OCI-M2 (cell line): ENCODE results near the gene PPP1R18.
"Not testable (repeated sequence)": the region's sequence is repeated elsewhere in the genome, so short reads cannot be mapped to it uniquely, and the experiment has no call there.

ENCODE experiments used
- DNase-seq: peaks from one replicate; lab custom pipeline; 2025; ENCODE audit not compliant: unreplicated experiment; lab: John Stamatoyannopoulos, UW

The PPP1R18 gene

GRCh38 chr6:30686009-30686907 lies at the start of gene PPP1R18:
Gene PPP1R18 (minus strand): TSS chr6:30686645. CDS start chr6:30686018, 627 bp downstream.
- DNase-seq: no peak

GRCh38 chr6:30735668-30736314 lies 49.3 kb upstream of the PPP1R18 start:
- DNase-seq: no peak

DNA sequence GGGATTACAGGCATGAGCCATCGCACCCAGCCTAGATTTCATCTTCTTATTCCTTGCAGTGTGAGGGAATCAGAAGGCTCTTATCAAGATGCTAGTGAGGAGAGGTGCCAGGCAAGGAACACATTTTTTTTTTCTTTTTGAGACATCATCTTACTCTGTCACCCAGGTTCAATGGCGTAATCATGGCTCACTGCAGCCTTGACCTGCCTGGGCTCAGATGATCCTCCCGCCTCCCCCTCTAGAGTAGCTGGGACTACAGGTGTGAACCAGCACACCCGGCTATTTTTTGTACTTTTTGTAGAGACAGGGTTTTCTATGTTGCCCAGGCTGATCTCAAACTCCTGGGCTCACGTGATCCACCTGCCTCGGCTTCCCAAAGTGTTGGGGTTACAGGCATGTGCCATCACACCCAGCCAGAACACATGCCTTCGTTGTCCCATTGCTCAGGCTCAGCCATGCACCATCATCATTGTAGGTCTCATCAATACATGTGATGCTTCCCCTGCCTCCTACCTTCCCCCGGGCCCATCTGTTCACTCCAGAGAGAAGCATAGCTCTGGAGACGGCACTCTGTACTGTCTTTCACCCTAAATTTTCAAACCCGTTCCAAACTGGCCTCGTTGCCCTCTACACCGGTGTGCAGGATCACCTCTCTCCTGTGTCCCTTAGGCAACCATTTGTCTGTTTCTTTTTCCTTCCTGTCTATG lies 45.9 kb upstream of the PPP1R18 start:
- DNase-seq: no peak

DNA sequence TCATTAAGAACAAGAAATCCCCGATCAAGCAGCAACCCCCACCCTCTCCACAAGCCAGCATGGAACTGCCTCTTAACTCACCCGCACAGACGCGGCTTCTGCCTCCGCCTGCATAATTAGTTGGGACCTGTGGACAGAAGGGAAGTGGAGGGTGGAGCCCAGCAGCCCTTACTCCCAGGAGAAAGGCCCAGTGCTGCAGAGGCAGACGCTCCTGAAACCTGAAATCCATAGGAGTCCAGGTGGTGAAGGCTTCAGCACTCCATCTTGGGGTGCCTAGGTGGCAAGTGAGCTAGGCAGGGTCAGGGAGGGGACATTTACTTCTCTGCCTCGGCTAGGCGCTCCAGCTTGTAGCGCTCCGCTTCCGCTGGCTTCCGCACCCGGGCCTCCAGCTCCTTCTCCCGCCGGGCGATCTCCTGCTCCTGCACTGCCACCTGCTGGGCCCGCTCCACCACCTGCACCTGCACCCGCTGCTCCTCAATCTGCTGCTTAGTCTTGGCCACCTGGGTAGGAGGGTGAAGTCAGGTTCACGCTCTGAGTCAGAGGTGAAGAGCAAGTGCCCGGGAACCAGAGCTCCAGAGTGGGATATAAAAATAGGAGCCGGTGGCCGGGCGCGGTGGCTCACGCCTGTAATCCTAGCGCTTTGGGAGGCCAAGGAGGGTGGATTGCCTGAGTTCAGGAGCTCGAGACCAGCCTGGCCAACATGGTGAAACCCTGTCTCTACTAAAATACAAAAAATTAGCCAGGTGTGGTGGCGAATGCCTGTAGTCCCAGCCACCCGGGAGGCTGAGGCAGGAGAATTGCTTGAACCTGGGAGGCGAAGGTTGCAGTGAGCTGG lies 44.4 kb upstream of the PPP1R18 start:
- no peak for DNase-seq

- DNase-seq: no peak
These were observed 41.6 kb upstream of the PPP1R18 start for GRCh38 chr6:30727920-30728553.

GRCh38 chr6:30726506-30727413 lies 40.3 kb upstream of the PPP1R18 start:
- DNase-seq: no peak

DNA sequence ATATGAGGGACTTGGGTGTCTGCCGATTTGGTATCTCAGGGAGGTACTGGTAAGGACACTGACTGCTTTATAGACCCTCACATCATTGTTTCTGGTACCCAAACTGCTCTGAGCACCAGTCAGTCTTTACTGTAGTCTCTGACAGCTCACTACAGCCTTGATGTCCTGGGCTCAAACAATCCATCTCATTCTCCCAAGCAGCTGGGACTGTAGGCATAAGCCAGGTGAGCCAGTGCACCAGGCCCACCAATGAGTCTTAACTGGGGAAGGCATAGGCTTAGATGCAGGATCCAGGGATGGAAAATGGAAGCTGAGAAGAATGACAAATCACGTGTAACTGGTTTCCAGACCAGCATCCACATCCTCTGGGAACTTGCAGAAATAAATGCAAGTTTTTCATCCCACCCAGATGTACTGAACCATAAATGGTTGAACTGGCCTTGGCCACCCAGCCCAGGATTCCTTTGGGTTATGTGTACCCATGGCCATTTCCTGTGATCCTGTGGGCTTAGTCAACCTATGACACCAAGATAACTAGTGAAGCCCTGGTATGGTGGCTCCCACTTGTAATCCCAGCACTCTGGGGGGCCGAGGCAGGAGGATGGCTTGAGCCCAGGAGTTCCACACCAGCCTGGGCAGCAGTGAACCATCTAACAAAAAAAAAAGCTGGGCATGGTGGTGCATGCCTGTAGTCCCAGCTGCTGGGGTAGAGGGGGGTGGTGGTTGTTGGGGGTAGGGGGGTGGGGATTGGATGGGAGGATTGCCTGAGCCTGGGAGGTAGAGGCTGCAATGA lies 39.5 kb upstream of the PPP1R18 start:
- no peak for DNase-seq

GRCh38 chr6:30724906-30725667 lies 38.6 kb upstream of the PPP1R18 start:
- DNase-seq: no peak

GRCh38 chr6:30723843-30724741 lies 37.6 kb upstream of the PPP1R18 start:
- DNase-seq: not testable (repeated sequence)

DNA sequence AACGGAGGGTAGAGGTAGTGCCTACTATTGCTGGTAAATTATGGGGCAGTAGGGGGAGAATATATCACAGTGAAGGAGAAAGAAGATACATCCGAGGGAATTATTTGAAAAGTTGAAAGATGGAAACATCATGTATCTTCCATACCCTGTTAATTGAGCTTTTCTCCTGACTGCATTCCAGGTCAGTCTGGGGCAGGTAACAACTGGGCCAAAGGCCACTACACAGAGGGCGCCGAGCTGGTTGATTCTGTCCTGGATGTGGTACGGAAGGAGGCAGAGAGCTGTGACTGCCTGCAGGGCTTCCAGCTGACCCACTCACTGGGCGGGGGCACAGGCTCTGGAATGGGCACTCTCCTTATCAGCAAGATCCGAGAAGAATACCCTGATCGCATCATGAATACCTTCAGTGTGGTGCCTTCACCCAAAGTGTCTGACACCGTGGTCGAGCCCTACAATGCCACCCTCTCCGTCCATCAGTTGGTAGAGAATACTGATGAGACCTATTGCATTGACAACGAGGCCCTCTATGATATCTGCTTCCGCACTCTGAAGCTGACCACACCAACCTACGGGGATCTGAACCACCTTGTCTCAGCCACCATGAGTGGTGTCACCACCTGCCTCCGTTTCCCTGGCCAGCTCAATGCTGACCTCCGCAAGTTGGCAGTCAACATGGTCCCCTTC lies 36.9 kb upstream of the PPP1R18 start:
- not testable (repeated sequence) for DNase-seq

GRCh38 chr6:30722280-30723112 lies 36.1 kb upstream of the PPP1R18 start:
- DNase-seq: peak; percentile 79

- not testable (repeated sequence) for DNase-seq
These were observed 35.5 kb upstream of the PPP1R18 start for GRCh38 chr6:30722025-30722279.

- peak; percentile 51 for DNase-seq
These were observed 35.0 kb upstream of the PPP1R18 start for GRCh38 chr6:30721198-30722024.

DNA sequence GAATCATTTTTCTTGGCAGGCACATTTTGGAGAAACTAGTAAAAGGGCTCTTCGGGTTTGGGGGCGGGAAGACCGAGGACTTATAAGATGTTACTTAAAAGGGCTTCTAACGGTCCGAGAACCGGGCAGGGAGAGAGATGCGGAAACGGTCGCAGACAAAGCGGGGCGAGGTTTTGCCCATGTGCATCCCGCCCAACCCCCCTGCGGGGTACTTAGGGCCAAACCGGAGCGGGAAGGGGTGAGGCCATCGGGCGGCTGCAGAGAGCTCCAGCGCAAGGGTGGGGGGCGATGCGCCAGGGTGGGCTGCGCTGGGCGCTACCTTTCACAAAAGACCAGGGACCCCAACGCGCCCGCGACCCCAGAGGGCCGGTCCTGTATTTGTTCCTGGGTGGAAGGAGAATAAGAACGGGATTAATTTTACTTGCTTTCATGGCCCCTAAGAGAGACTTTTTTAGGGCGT lies 34.3 kb upstream of the PPP1R18 start:
- DNase-seq: no peak
